Gastrocnemius medialis (tissue), 4 donors: ENCODE measurements around the gene SARS1. TPM values are rescaled to one million over a fixed set of nuclear protein-coding genes. Genes with fewer than 3 reads are reported as not detected.

Experiments used
- ATAC-seq, 2 donors: fragments of 150-250 bp; one replicate each; pipeline ENCODE4 v1.9.1; 2016
- DNase-seq, 2 donors: peaks; one replicate each; pipeline ENCODE4 v3.0.0-alpha.2; 2019
- H3K27ac ChIP-seq, 4 donors: fragments of 200-600 bp; sonication (generic); 1 replicate in 1 of 4; 2 replicates in 3 of 4; pipeline ENCODE4 v1.5.1; 2016 to 2018; ENCODE audit warnings: mild to moderate bottlenecking in 2 of 4, moderate library complexity in 1 of 4
- H3K27me3 ChIP-seq, 3 donors: fragments of 200-600 bp; sonication (generic) in 2 of 3; 1 replicate in 1 of 3; 2 replicates in 2 of 3; pipeline versions ENCODE4 v1.5.1 to v1.6.0; 2016 to 2019; ENCODE audit warnings: mild to moderate bottlenecking in 1 of 3, moderate library complexity in 1 of 3
- H3K36me3 ChIP-seq, 2 donors: fragments of 200-600 bp; sonication (generic) in 1 of 2; one replicate each; pipeline ENCODE4 v1.5.1; 2017 to 2018
- H3K4me1 ChIP-seq, 2 donors: fragments of 200-600 bp; sonication (generic) in 1 of 2; one replicate each; pipeline ENCODE4 v1.5.1; 2016 to 2017; ENCODE audit warnings: mild to moderate bottlenecking in 2 of 2
- H3K4me3 ChIP-seq, 4 donors: fragments of 200-600 bp; sonication (generic) in 3 of 4; 1 replicate in 1 of 4; 2 replicates in 3 of 4; pipeline ENCODE4 v1.5.1; 2016 to 2019; ENCODE audit warnings: mild to moderate bottlenecking in 2 of 4
- H3K9me3 ChIP-seq, 3 donors: fragments of 200-600 bp; sonication (generic) in 2 of 3; 1 replicate in 1 of 3; 2 replicates in 2 of 3; pipeline ENCODE4 v1.5.1; 2016 to 2019
- CTCF ChIP-seq, 5 experiments: fragments of 450-650 bp in 3 of 5; fragments of 200-600 bp in 2 of 5; sonication (generic) in 2 of 5; IDR thresholded peaks in 4 of 5; conservative IDR thresholded peaks in 1 of 5; 1 replicate in 4 of 5; 2 replicates in 1 of 5; pipeline ENCODE4 v1.5.1; 2016 to 2019; ENCODE audit warnings: antibody characterized with exemption in 5 of 5, mild to moderate bottlenecking in 3 of 5, moderate library complexity in 3 of 5
- POLR2A ChIP-seq, 2 donors: fragments of 450-650 bp; IDR thresholded peaks; one replicate each; pipeline ENCODE4 v1.6.1; 2017; ENCODE audit warnings: antibody characterized with exemption in 2 of 2, mild to moderate bottlenecking in 2 of 2, moderate library complexity in 2 of 2
- in situ Hi-C, 4 donors: fragments of 200-750 bp; cut with MboI; loops; one replicate each; pipeline versions ENCODE4 v1.15.0 to v1.8.0; 2017; ENCODE audit warnings: low sequenced_read_pairs in 4 of 4
- intact Hi-C: fragments of 100-400 bp; cut with DNase I; formaldehyde crosslinking; loops from one replicate; pipeline ENCODE4 v1.15.1; 2023; ENCODE audit warnings: low total_unique reads
- total RNA-seq, 4 donors: library from RNA; depleted of rRNA; stranded (reverse); fragments of >200 nt; gene quantifications; one replicate each; pipeline versions ENCODE4 v1.1.0 to v1.2.3, GENCODE V29; 2016

Gene SARS1
- total RNA-seq, 4 donors from 2014 or later = 97.6 to 116 (median 98.7) TPM

- in situ Hi-C loops (no loop called here), intact Hi-C loops (no loop called here)
- peaks cover 28 to 30% of the 10 kb centered on the region in 2 donors for H3K4me1 ChIP-seq
- no peak overlapping the region for H3K4me3 ChIP-seq
- no peaks in the 10 kb centered on the region for H3K9me3 ChIP-seq
- no peaks in the 10 kb centered on the region for H3K27me3 ChIP-seq
- peaks cover 0 to 18% of the 10 kb centered on the region in 2 donors for H3K36me3 ChIP-seq
- TF ChIP-seq CTCF (IDR thresholded peaks at IDR 0.05 in 4 of 5, conservative IDR thresholded peaks at IDR 0.05 in 1 of 5) (no peak), POLR2A (IDR thresholded peaks at IDR 0.05) (no peak)
- no peak overlapping the region for H3K27ac ChIP-seq
- DNase-seq (no peak), ATAC-seq (peak in 1 of 2 donors; percentile 13)
These were observed 28.7 kb downstream of the SARS1 start for GRCh38 chr1:109242387-109242786.

- no peak for TF ChIP-seq POLR2A (IDR thresholded peaks at IDR 0.05)
- TF ChIP-seq CTCF (IDR thresholded peaks at IDR 0.05 in 4 of 5, conservative IDR thresholded peaks at IDR 0.05 in 1 of 5) = no peak
- Histone ChIP-seq H3K27ac (no peak overlapping the region), H3K36me3 (peaks cover 0 to 10% of the 10 kb centered on the region in 2 donors), H3K9me3 (no peaks in the 10 kb centered on the region), H3K4me3 (no peak overlapping the region), H3K4me1 (peaks cover 28 to 30% of the 10 kb centered on the region in 2 donors), H3K27me3 (no peaks in the 10 kb centered on the region)
- ATAC-seq = no peak
- no peak for DNase-seq
- in situ Hi-C loops (no loop called here), intact Hi-C loops (no loop called here)
These were observed 29.5 kb downstream of the SARS1 start for GRCh38 chr1:109243221-109243620.

GRCh38 chr1:109243860-109244552 is 30.3 kb downstream of the SARS1 start:
- DNase-seq (peak; percentile 39 to 55), ATAC-seq (peak; percentile 53 to 70)
- Histone ChIP-seq H3K36me3 (peaks cover 0 to 2% of the 10 kb centered on the region in 2 donors), H3K27me3 (no peaks in the 10 kb centered on the region), H3K4me1 (peaks cover 32% of the 10 kb centered on the region in 2 donors), H3K4me3 (no peak overlapping the region), H3K9me3 (no peaks in the 10 kb centered on the region), H3K27ac (peak overlapping the region in 3 of 4 donors; percentile 47 to 56 (median 54))
- intact Hi-C loops (no loop called here), in situ Hi-C loops (no loop called here)
- TF ChIP-seq CTCF (IDR thresholded peaks at IDR 0.05 in 4 of 5, conservative IDR thresholded peaks at IDR 0.05 in 1 of 5) = no peak
- TF ChIP-seq POLR2A (IDR thresholded peaks at IDR 0.05) = no peak

- Histone ChIP-seq H3K27ac (no peak overlapping the region), H3K4me1 (peaks cover 25 to 33% of the 10 kb centered on the region in 2 donors), H3K9me3 (no peaks in the 10 kb centered on the region), H3K27me3 (no peaks in the 10 kb centered on the region), H3K4me3 (no peak overlapping the region), H3K36me3 (no peaks in the 10 kb centered on the region)
- TF ChIP-seq POLR2A (IDR thresholded peaks at IDR 0.05) = no peak
- TF ChIP-seq CTCF (IDR thresholded peaks at IDR 0.05 in 4 of 5, conservative IDR thresholded peaks at IDR 0.05 in 1 of 5) = no peak
- DNase-seq = no peak
- in situ Hi-C loops (no loop called here), intact Hi-C loops (no loop called here)
- ATAC-seq = no peak
These were observed 32.4 kb downstream of the SARS1 start for GRCh38 chr1:109246141-109246551.
